Brain microvascular endothelial cell (primary cell): Measurements from ENCODE around the gene GSDME.

Experiments
- DNase-seq: peaks from one replicate; pipeline ENCODE4 v3.0.0-alpha.2; 2020
- H3K27ac ChIP-seq: fragments of 250-450 bp; sonication (Bioruptor Pico); 2 replicates; pipeline ENCODE4 v1.5.1; 2020; ENCODE audit warnings: mild to moderate bottlenecking, moderate library complexity
- H3K27me3 ChIP-seq: fragments of 250-450 bp; sonication (Bioruptor Pico); replicated peaks from 2 replicates; pipeline ENCODE4 v1.5.1; 2020; ENCODE audit warnings: mild to moderate bottlenecking
- H3K36me3 ChIP-seq: fragments of 250-450 bp; sonication (Bioruptor Pico); replicated peaks from 2 replicates; pipeline ENCODE4 v1.5.1; 2020; ENCODE audit warnings: mild to moderate bottlenecking
- H3K4me3 ChIP-seq: 2 replicates; pipeline ENCODE4 v1.5.1; 2011; ENCODE audit warnings: low read depth, mild to moderate bottlenecking, control low read depth, low read length, moderate library complexity
- in situ Hi-C: cut with HindIII; loops from 2 replicates; pipeline ENCODE4 v1.10.0; 2017; ENCODE audit warnings: low sequenced_read_pairs, low pct_ligation_motif_present
- TF ChIP-seq, protein P1 (sequence below): IDR thresholded peaks from 2 replicates; pipeline ENCODE4 v1.5.1; 2011; ENCODE audit warnings: low read depth, mild to moderate bottlenecking, moderate library complexity, low read length, control low read depth, inconsistent platforms; ENCODE audit errors: missing control alignments

GSDME gene

GRCh38 chr7:24769014-24769830, 12.0 kb upstream of the GSDME start:
- TF ChIP-seq, protein P1, sequence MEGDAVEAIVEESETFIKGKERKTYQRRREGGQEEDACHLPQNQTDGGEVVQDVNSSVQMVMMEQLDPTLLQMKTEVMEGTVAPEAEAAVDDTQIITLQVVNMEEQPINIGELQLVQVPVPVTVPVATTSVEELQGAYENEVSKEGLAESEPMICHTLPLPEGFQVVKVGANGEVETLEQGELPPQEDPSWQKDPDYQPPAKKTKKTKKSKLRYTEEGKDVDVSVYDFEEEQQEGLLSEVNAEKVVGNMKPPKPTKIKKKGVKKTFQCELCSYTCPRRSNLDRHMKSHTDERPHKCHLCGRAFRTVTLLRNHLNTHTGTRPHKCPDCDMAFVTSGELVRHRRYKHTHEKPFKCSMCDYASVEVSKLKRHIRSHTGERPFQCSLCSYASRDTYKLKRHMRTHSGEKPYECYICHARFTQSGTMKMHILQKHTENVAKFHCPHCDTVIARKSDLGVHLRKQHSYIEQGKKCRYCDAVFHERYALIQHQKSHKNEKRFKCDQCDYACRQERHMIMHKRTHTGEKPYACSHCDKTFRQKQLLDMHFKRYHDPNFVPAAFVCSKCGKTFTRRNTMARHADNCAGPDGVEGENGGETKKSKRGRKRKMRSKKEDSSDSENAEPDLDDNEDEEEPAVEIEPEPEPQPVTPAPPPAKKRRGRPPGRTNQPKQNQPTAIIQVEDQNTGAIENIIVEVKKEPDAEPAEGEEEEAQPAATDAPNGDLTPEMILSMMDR: no peak
- in situ Hi-C loops: no loop called here
- H3K4me3 ChIP-seq: no peak overlapping the region
- H3K27me3 ChIP-seq: no peaks in the 10 kb centered on the region
- no peak for DNase-seq
- no peaks in the 10 kb centered on the region for H3K36me3 ChIP-seq
- H3K27ac ChIP-seq: no peak overlapping the region

- H3K36me3 ChIP-seq: no peaks in the 10 kb centered on the region
- H3K4me3 ChIP-seq: no peak overlapping the region
- H3K27me3 ChIP-seq: no peaks in the 10 kb centered on the region
- TF ChIP-seq, protein P1: peak; percentile 7
- in situ Hi-C loops: no loop called here
- no peak for DNase-seq
- H3K27ac ChIP-seq: no peak overlapping the region
Measured at GRCh38 chr7:24767878-24768569, 10.8 kb upstream of the GSDME start.

- TF ChIP-seq, protein P1: no peak
Measured at GRCh38 chr7:24764972-24765744, 7.9 kb upstream of the GSDME start.

GRCh38 chr7:24764011-24764410, 6.7 kb upstream of the GSDME start:
- in situ Hi-C loops: no loop called here
- TF ChIP-seq, protein P1: no peak
- H3K36me3 ChIP-seq: no peaks in the 10 kb centered on the region
- H3K4me3 ChIP-seq: no peak overlapping the region
- no peak for DNase-seq
- no peak overlapping the region for H3K27ac ChIP-seq
- H3K27me3 ChIP-seq: no peaks in the 10 kb centered on the region

More at GRCh38 chr7:24764972-24765744, 7.9 kb upstream of the GSDME start:
- H3K36me3 ChIP-seq: no peaks in the 10 kb centered on the region
- no peaks in the 10 kb centered on the region for H3K27me3 ChIP-seq
- H3K4me3 ChIP-seq: no peak overlapping the region
- in situ Hi-C loops: no loop called here
- peak; percentile 9 for DNase-seq
- no peak overlapping the region for H3K27ac ChIP-seq

GRCh38 chr7:24763303-24763901, 6.1 kb upstream of the GSDME start:
- Histone ChIP-seq H3K4me3 (no peak overlapping the region), H3K27ac (no peak overlapping the region), H3K27me3 (no peaks in the 10 kb centered on the region), H3K36me3 (no peaks in the 10 kb centered on the region)
- DNase-seq: no peak
- in situ Hi-C loops: no loop called here
- TF ChIP-seq, protein P1: no peak
